Neuronal stem cell (in vitro differentiated cells): ENCODE measurements around the gene SIK3.

ENCODE experiments used
- DNase-seq: peaks from one replicate; pipeline ENCODE4 v3.0.0-alpha.2; 2013; ENCODE audit warnings: low spot score
- H2AFZ ChIP-seq: one replicate; pipeline ENCODE4 v1.6.1; 2013; ENCODE audit warnings: mild to moderate bottlenecking, low read length, inconsistent platforms
- H2AK5ac ChIP-seq: 2 replicates; pipeline ENCODE4 v1.6.1; 2013; ENCODE audit warnings: low read depth, mild to moderate bottlenecking, inconsistent platforms, low read length, moderate library complexity, mixed read lengths
- H2BK120ac ChIP-seq: 2 replicates; pipeline ENCODE4 v1.6.1; 2013; ENCODE audit warnings: low read depth, mild to moderate bottlenecking, inconsistent platforms, low read length, moderate library complexity, mixed read lengths
- H2BK12ac ChIP-seq: one replicate; pipeline ENCODE4 v1.6.1; 2013; ENCODE audit warnings: low read length, inconsistent platforms
- H2BK15ac ChIP-seq: 2 replicates; pipeline ENCODE4 v1.6.1; 2013; ENCODE audit warnings: mild to moderate bottlenecking, low read length, inconsistent platforms, mixed read lengths
- H2BK5ac ChIP-seq: one replicate; pipeline ENCODE4 v1.6.1; 2013; ENCODE audit warnings: inconsistent platforms, mild to moderate bottlenecking, low read length, moderate library complexity
- H3K14ac ChIP-seq: one replicate; pipeline ENCODE4 v1.6.1; 2013; ENCODE audit warnings: low read length, inconsistent platforms
- H3K18ac ChIP-seq: 2 replicates; pipeline ENCODE4 v1.6.1; 2013; ENCODE audit warnings: low read length, inconsistent platforms
- H3K23ac ChIP-seq: 2 replicates; pipeline ENCODE4 v1.6.1; 2013; ENCODE audit warnings: low read depth, mild to moderate bottlenecking, mixed read lengths, low read length, inconsistent platforms; ENCODE audit not compliant: poor library complexity
- H3K27ac ChIP-seq: replicated peaks from 3 replicates; pipeline ENCODE4 v1.5.1; 2013; ENCODE audit warnings: low read length, inconsistent platforms
- H3K27me3 ChIP-seq, 3 experiments: 2 replicates each; pipeline ENCODE4 v1.6.1; 2013; ENCODE audit warnings: low read length in 3 of 3, mild to moderate bottlenecking in 2 of 3, inconsistent platforms in 1 of 3, low read depth in 1 of 3, mixed read lengths in 1 of 3, moderate library complexity in 1 of 3; ENCODE audit not compliant: control insufficient read depth in 3 of 3, insufficient read depth in 3 of 3
- H3K36me3 ChIP-seq, 2 donors: replicated peaks in 1 of 2; 2 replicates each; pipeline ENCODE4 v1.6.1; 2013; ENCODE audit warnings: low read length in 2 of 2; ENCODE audit not compliant: control insufficient read depth in 2 of 2, insufficient read depth in 2 of 2
- H3K4ac ChIP-seq: 2 replicates; pipeline ENCODE4 v1.6.1; 2013; ENCODE audit warnings: inconsistent platforms, mild to moderate bottlenecking, low read length, moderate library complexity
- H3K4me1 ChIP-seq, 2 donors: 1 replicate in 1 of 2; 2 replicates in 1 of 2; pipeline ENCODE4 v1.6.1; 2013; ENCODE audit warnings: low read length in 2 of 2, low read depth in 1 of 2; ENCODE audit not compliant: control insufficient read depth in 2 of 2, insufficient read depth in 1 of 2
- H3K4me2 ChIP-seq: one replicate; pipeline ENCODE4 v1.6.1; 2013; ENCODE audit warnings: mild to moderate bottlenecking, low read length, inconsistent platforms; ENCODE audit not compliant: insufficient read depth, poor library complexity, severe bottlenecking
- H3K4me3 ChIP-seq, 2 donors: 2 replicates each; pipeline ENCODE4 v1.5.1; 2013; ENCODE audit warnings: low read length in 2 of 2, mild to moderate bottlenecking in 2 of 2, inconsistent platforms in 1 of 2, moderate library complexity in 1 of 2
- H3K79me1 ChIP-seq: one replicate; pipeline ENCODE4 v1.6.1; 2013; ENCODE audit warnings: low read depth, mild to moderate bottlenecking, inconsistent platforms, low read length, moderate library complexity
- H3K9ac ChIP-seq: one replicate; pipeline ENCODE4 v1.6.1; 2013; ENCODE audit warnings: mild to moderate bottlenecking, low read depth, low read length, inconsistent platforms; ENCODE audit not compliant: poor library complexity
- H3K9me3 ChIP-seq, 2 donors: replicated peaks in 1 of 2; 2 replicates each; pipeline versions ENCODE3 to v1.6.1; 2013; ENCODE audit warnings: low read length in 2 of 2, mild to moderate bottlenecking in 2 of 2, inconsistent platforms in 1 of 2, low read depth in 1 of 2, mixed read lengths in 1 of 2, moderate library complexity in 1 of 2; ENCODE audit not compliant: control insufficient read depth in 2 of 2, insufficient read depth in 1 of 2
- H4K8ac ChIP-seq: one replicate; pipeline ENCODE4 v1.6.1; 2013; ENCODE audit warnings: low read depth, mild to moderate bottlenecking, inconsistent platforms, low read length, moderate library complexity
- H4K91ac ChIP-seq: one replicate; pipeline ENCODE4 v1.6.1; 2013; ENCODE audit warnings: low read length, low read depth, mild to moderate bottlenecking, inconsistent platforms; ENCODE audit not compliant: poor library complexity
- WGBS, 2 donors: extraction: QIAGEN DNeasy Blood & Tissue Kit; methylation state at CpG; one replicate each; pipeline ENCODE4 v1.1.7; 2013; ENCODE audit warnings: missing lambda C conversion rate in 2 of 2, mixed read lengths in 1 of 2; ENCODE audit not compliant: insufficient read length in 2 of 2, insufficient replicate concordance in 1 of 2; ENCODE audit errors: extremely low coverage in 2 of 2; 5-methylcytosine and 5-hydroxymethylcytosine counted together

Gene SIK3

DNA sequence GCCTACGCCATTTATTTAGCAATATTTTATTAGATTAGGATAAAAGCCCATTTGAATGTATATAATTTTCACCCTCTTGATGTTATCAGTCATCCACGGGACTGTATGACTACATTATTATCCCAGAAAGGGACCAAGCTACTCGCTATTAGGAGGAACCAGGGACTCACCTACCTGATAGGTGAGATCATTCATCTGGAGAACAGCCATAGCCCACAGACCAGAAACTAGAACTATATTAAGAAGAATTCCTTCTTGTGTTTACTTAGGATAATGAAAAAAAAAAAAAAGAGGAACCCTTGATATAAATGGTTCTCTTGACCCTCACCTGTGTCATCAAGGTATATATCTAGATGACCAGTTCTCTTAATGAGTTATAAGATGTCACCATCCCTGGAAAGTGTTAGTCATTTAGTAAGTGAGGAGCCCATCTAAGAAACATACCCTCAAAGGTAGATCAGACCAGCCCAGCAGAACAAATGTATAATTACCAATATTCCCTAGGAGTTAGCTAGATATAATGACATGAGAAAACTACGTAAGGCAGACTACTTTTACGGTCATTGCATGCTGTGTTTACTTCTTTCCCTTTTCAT is 8.0 kb downstream of the SIK3 start:
- H2BK120ac ChIP-seq = no peak overlapping the region
- no peak overlapping the region for H2AK5ac ChIP-seq
- H4K8ac ChIP-seq = no peak overlapping the region
- H3K18ac ChIP-seq = no peak overlapping the region
- no CpG with 5 or more reads among the region's 5 CpGs for WGBS, 2 donors
- H3K36me3 ChIP-seq = peaks cover 0 to 3% of the 10 kb centered on the region in 2 donors
- no peak overlapping the region for H2BK15ac ChIP-seq
- H4K91ac ChIP-seq = no peak overlapping the region
- no peak overlapping the region for H3K9ac ChIP-seq
- peaks cover 5 to 7% of the 10 kb centered on the region in 2 donors for H3K4me1 ChIP-seq
- peaks cover 8% of the 10 kb centered on the region for H3K79me1 ChIP-seq
- no peak overlapping the region for H3K4me2 ChIP-seq
- H2BK5ac ChIP-seq = no peak overlapping the region
- no peaks in the 10 kb centered on the region for H3K27me3 ChIP-seq
- no peak overlapping the region for H3K27ac ChIP-seq
- H3K4me3 ChIP-seq = no peak overlapping the region
- H3K4ac ChIP-seq = no peak overlapping the region
- no peak overlapping the region for H2AFZ ChIP-seq
- no peak for DNase-seq
- H3K23ac ChIP-seq = no peak overlapping the region
- no peak overlapping the region for H2BK12ac ChIP-seq
- H3K9me3 ChIP-seq = peaks cover 0 to 2% of the 10 kb centered on the region in 2 donors
- no peak overlapping the region for H3K14ac ChIP-seq

GRCh38 chr11:117089685-117090084 is 8.5 kb downstream of the SIK3 start:
- Histone ChIP-seq H2BK15ac (no peak overlapping the region), H2BK5ac (no peak overlapping the region), H2AFZ (no peak overlapping the region), H2BK120ac (no peak overlapping the region), H4K8ac (no peak overlapping the region), H3K9ac (no peak overlapping the region), H3K18ac (no peak overlapping the region), H3K36me3 (peaks cover 0 to 3% of the 10 kb centered on the region in 2 donors), H3K9me3 (peaks cover 0 to 2% of the 10 kb centered on the region in 2 donors), H3K27ac (no peak overlapping the region), H3K79me1 (peaks cover 8% of the 10 kb centered on the region), H2BK12ac (no peak overlapping the region), H3K27me3 (no peaks in the 10 kb centered on the region), H2AK5ac (no peak overlapping the region), H3K14ac (no peak overlapping the region), H3K4ac (no peak overlapping the region), H3K4me1 (peaks cover 3 to 4% of the 10 kb centered on the region in 2 donors), H4K91ac (no peak overlapping the region), H3K4me3 (no peak overlapping the region), H3K4me2 (no peak overlapping the region), H3K23ac (no peak overlapping the region)
- no CpG with 5 or more reads among the region's 7 CpGs for WGBS, 2 donors
- DNase-seq = no peak

DNA sequence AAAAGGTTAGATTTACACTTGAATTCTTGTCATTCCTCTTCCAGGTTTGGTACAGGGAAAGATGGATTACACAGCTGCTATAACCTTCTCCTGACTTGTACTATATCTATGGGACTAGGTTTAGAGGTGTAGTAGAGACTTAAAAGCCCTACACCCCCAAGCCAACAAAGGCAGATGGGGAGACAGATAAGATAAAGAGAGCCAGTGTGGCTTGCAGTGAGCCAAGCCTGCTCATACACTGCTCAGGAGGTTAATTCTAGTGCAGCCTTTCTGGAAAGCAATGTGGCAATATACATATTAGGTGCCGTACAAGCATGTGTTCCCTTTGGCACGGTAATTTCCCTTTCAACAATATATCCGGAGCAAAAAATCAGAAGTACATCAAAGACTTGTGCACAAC is 10.8 kb downstream of the SIK3 start:
- Histone ChIP-seq H3K23ac (no peak overlapping the region), H4K8ac (no peak overlapping the region), H3K4me1 (peaks cover 3 to 5% of the 10 kb centered on the region in 2 donors), H4K91ac (no peak overlapping the region), H3K18ac (no peak overlapping the region), H2BK5ac (no peak overlapping the region), H2BK12ac (no peak overlapping the region), H2AK5ac (no peak overlapping the region), H2AFZ (no peak overlapping the region), H2BK120ac (no peak overlapping the region), H3K79me1 (peaks cover 8% of the 10 kb centered on the region), H3K14ac (no peak overlapping the region), H3K27ac (no peak overlapping the region), H3K9ac (no peak overlapping the region), H3K27me3 (no peaks in the 10 kb centered on the region), H3K36me3 (peaks cover 0 to 3% of the 10 kb centered on the region in 2 donors), H3K4ac (no peak overlapping the region), H3K4me2 (no peak overlapping the region), H2BK15ac (no peak overlapping the region), H3K9me3 (peaks cover 0 to 2% of the 10 kb centered on the region in 2 donors), H3K4me3 (no peak overlapping the region)
- WGBS, 2 donors = no CpG with 5 or more reads among the region's 3 CpGs
- DNase-seq = no peak

DNA sequence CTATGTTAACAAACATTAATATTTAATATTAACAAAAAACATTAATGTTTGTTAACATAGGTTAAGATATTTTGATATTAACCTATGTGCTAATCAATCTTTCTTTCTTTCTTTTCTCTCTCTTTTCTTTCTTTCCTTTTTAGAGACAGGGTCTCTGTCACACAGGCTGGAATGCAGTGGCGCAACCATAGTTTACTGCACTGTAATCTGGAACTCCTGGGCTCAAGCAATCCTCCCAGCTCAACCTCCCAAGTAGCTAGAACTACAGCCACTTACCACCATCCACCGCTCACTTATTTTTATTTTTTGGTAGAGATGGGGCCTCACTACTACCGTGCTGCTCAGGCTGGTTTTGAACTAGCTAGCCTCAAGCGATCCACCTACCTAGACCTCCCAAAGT is 13.2 kb downstream of the SIK3 start:
- no peak overlapping the region for H2BK5ac ChIP-seq
- no peak overlapping the region for H3K23ac ChIP-seq
- H3K9me3 ChIP-seq = no peaks in the 10 kb centered on the region
- H3K36me3 ChIP-seq = no peaks in the 10 kb centered on the region
- H3K27me3 ChIP-seq = no peaks in the 10 kb centered on the region
- no peak overlapping the region for H2AK5ac ChIP-seq
- H3K14ac ChIP-seq = no peak overlapping the region
- no CpG with 5 or more reads among the region's 4 CpGs for whole genome bisulfite sequencing, 2 donors
- H3K27ac ChIP-seq = no peak overlapping the region
- H3K18ac ChIP-seq = no peak overlapping the region
- DNase-seq = no peak
- H3K4ac ChIP-seq = no peak overlapping the region
- no peak overlapping the region for H2BK15ac ChIP-seq
- H2BK12ac ChIP-seq = no peak overlapping the region
- no peak overlapping the region for H4K8ac ChIP-seq
- no peak overlapping the region for H3K4me3 ChIP-seq
- no peak overlapping the region for H4K91ac ChIP-seq
- H3K4me2 ChIP-seq = no peak overlapping the region
- H3K4me1 ChIP-seq = peaks cover 3 to 5% of the 10 kb centered on the region in 2 donors
- no peak overlapping the region for H2BK120ac ChIP-seq
- no peak overlapping the region for H3K9ac ChIP-seq
- no peak overlapping the region for H2AFZ ChIP-seq
- peaks cover 7% of the 10 kb centered on the region for H3K79me1 ChIP-seq
